ENCODE data around the gene SLC16A7.

Gene SLC16A7

GRCh38 chr12:59719701-59720100 is 123.9 kb downstream of the SLC16A7 start:
- Histone ChIP-seq H3K27ac (ENCODE audit: low read length) (no peak overlapping the region), H3K27me3 (ENCODE audit: insufficient read depth, low read length, poor library complexity) (no peaks in the 10 kb centered on the region), H3K4me1 (ENCODE audit: insufficient read depth, low read length) (no peaks in the 10 kb centered on the region), H3K4me3 (ENCODE audit: low read depth in 1 of 2, low read length in 2 of 2) (no peak overlapping the region), H3K9ac (ENCODE audit: low read depth, low read length) (no peak overlapping the region), H3K4me2 (ENCODE audit: insufficient read depth, low read length) (no peak overlapping the region), H3K9me3 (ENCODE audit: insufficient read depth, low read length, severe bottlenecking) (no peaks in the 10 kb centered on the region), H4K20me1 (ENCODE audit: insufficient read depth, low read length) (no peaks in the 10 kb centered on the region), H3K79me2 (ENCODE audit: insufficient read depth, low read length) (no peaks in the 10 kb centered on the region), H3K36me3 (ENCODE audit: insufficient read depth, low read length) (no peaks in the 10 kb centered on the region), H2AFZ (ENCODE audit: low read depth, low read length) (no peak overlapping the region)
- DNase-seq: no peak
- ATAC-seq (ENCODE audit: insufficient read depth, low read depth): no peak
- TF ChIP-seq CTCF (IDR thresholded peaks at IDR 0.05; ENCODE audit: borderline replicate concordance, extremely low read depth, low read length, poor library complexity, severe bottlenecking) (no peak), EZH2 (IDR thresholded peaks at IDR 0.05; ENCODE audit: borderline replicate concordance, low read depth, low read length, severe bottlenecking) (no peak)

- Histone ChIP-seq H3K4me1 (ENCODE audit: insufficient read depth, low read length) (no peaks in the 10 kb centered on the region), H3K9ac (ENCODE audit: low read depth, low read length) (no peak overlapping the region), H3K27ac (ENCODE audit: low read length) (no peak overlapping the region), H3K4me2 (ENCODE audit: insufficient read depth, low read length) (no peak overlapping the region), H3K4me3 (ENCODE audit: low read depth in 1 of 2, low read length in 2 of 2) (no peak overlapping the region), H3K27me3 (ENCODE audit: insufficient read depth, low read length, poor library complexity) (no peaks in the 10 kb centered on the region), H3K9me3 (ENCODE audit: insufficient read depth, low read length, severe bottlenecking) (no peaks in the 10 kb centered on the region), H2AFZ (ENCODE audit: low read depth, low read length) (no peak overlapping the region), H3K79me2 (ENCODE audit: insufficient read depth, low read length) (no peaks in the 10 kb centered on the region), H3K36me3 (ENCODE audit: insufficient read depth, low read length) (no peaks in the 10 kb centered on the region), H4K20me1 (ENCODE audit: insufficient read depth, low read length) (no peaks in the 10 kb centered on the region)
- ATAC-seq (ENCODE audit: insufficient read depth, low read depth) (no peak), DNase-seq (no peak)
- TF ChIP-seq CTCF (IDR thresholded peaks at IDR 0.05; ENCODE audit: borderline replicate concordance, extremely low read depth, low read length, poor library complexity, severe bottlenecking): no peak
- TF ChIP-seq EZH2 (IDR thresholded peaks at IDR 0.05; ENCODE audit: borderline replicate concordance, low read depth, low read length, severe bottlenecking): no peak
These were observed 127.7 kb downstream of the SLC16A7 start for GRCh38 chr12:59723520-59723919.

- no peaks in the 10 kb centered on the region for H4K20me1 ChIP-seq (ENCODE audit: insufficient read depth, low read length)
These were observed 128.3 kb downstream of the SLC16A7 start for GRCh38 chr12:59724011-59724695.

More at GRCh38 chr12:59724011-59724695, 128.3 kb downstream of the SLC16A7 start:
- ATAC-seq (ENCODE audit: insufficient read depth, low read depth) (no peak), DNase-seq (no peak)
- Histone ChIP-seq H3K9me3 (ENCODE audit: insufficient read depth, low read length, severe bottlenecking) (no peaks in the 10 kb centered on the region), H3K27me3 (ENCODE audit: insufficient read depth, low read length, poor library complexity) (no peaks in the 10 kb centered on the region), H3K36me3 (ENCODE audit: insufficient read depth, low read length) (no peaks in the 10 kb centered on the region), H3K79me2 (ENCODE audit: insufficient read depth, low read length) (no peaks in the 10 kb centered on the region), H3K9ac (ENCODE audit: low read depth, low read length) (no peak overlapping the region), H3K4me3 (ENCODE audit: low read depth in 1 of 2, low read length in 2 of 2) (no peak overlapping the region), H3K4me2 (ENCODE audit: insufficient read depth, low read length) (no peak overlapping the region), H3K4me1 (ENCODE audit: insufficient read depth, low read length) (no peaks in the 10 kb centered on the region), H2AFZ (ENCODE audit: low read depth, low read length) (no peak overlapping the region), H3K27ac (ENCODE audit: low read length) (no peak overlapping the region)
- TF ChIP-seq CTCF (IDR thresholded peaks at IDR 0.05; ENCODE audit: borderline replicate concordance, extremely low read depth, low read length, poor library complexity, severe bottlenecking) (no peak), EZH2 (IDR thresholded peaks at IDR 0.05; ENCODE audit: borderline replicate concordance, low read depth, low read length, severe bottlenecking) (no peak)

Measured in DND-41 (cell line).